Hepatocyte (in vitro differentiated cells): ENCODE data around the gene PLXND1. TPM values are rescaled to one million over a fixed set of nuclear protein-coding genes. Genes with fewer than 3 reads are reported as not detected.

Experiments used
- DNase-seq: peaks from one replicate; pipeline ENCODE4 v3.0.0-alpha.2; 2016; ENCODE audit warnings: low spot score
- H2AFZ ChIP-seq: fragments of 200-600 bp; sonication (generic); 2 replicates; pipeline ENCODE4 v1.6.0; 2016; ENCODE audit warnings: antibody characterized with exemption, mild to moderate bottlenecking
- H3K27ac ChIP-seq: fragments of 200-600 bp; sonication (generic); 2 replicates; pipeline ENCODE4 v1.5.1; 2016; ENCODE audit warnings: mild to moderate bottlenecking
- H3K27me3 ChIP-seq: fragments of 200-600 bp; sonication (generic); 2 replicates; pipeline ENCODE4 v1.6.1; 2016
- H3K36me3 ChIP-seq: fragments of 200-600 bp; sonication (generic); replicated peaks from 2 replicates; pipeline ENCODE4 v1.5.1; 2016; ENCODE audit warnings: low read depth; ENCODE audit not compliant: insufficient read depth
- H3K4me1 ChIP-seq: fragments of 200-600 bp; sonication (generic); 2 replicates; pipeline ENCODE4 v1.5.1; 2016; ENCODE audit warnings: mild to moderate bottlenecking, moderate library complexity; ENCODE audit not compliant: insufficient read depth
- H3K4me2 ChIP-seq: fragments of 200-600 bp; sonication (generic); 2 replicates; pipeline ENCODE4 v1.6.0; 2016
- H3K4me3 ChIP-seq: fragments of 200-600 bp; sonication (generic); 2 replicates; pipeline ENCODE4 v1.5.1; 2016; ENCODE audit warnings: mild to moderate bottlenecking
- H3K79me2 ChIP-seq: fragments of 200-600 bp; sonication (generic); 2 replicates; pipeline ENCODE4 v1.6.0; 2017; ENCODE audit warnings: mild to moderate bottlenecking
- H3K9me2 ChIP-seq: fragments of 200-600 bp; sonication (generic); replicated peaks from 2 replicates; pipeline ENCODE4 v1.6.0; 2017; ENCODE audit warnings: mild to moderate bottlenecking; ENCODE audit not compliant: insufficient read depth
- H3K9me3 ChIP-seq: fragments of 200-600 bp; sonication (generic); 2 replicates; pipeline ENCODE4 v1.5.1; 2016; ENCODE audit warnings: low read depth, mild to moderate bottlenecking
- H4K20me1 ChIP-seq: fragments of 200-600 bp; sonication (generic); 2 replicates; pipeline ENCODE4 v1.6.0; 2016; ENCODE audit warnings: mild to moderate bottlenecking; ENCODE audit not compliant: insufficient read depth, poor library complexity, severe bottlenecking
- EZH2 ChIP-seq: fragments of 200-600 bp; sonication (generic); IDR thresholded peaks from 2 replicates; pipeline ENCODE4 v1.6.1; 2016; ENCODE audit warnings: antibody characterized with exemption, mild to moderate bottlenecking, borderline replicate concordance
- EZH2phosphoT487 ChIP-seq: fragments of 200-600 bp; sonication (generic); IDR thresholded peaks from one replicate; pipeline ENCODE4 v1.6.1; 2018; ENCODE audit warnings: antibody characterized with exemption, mild to moderate bottlenecking, low read depth, moderate library complexity; ENCODE audit not compliant: unreplicated experiment, severe bottlenecking
- WGBS: methylation state at CpG from one replicate; pipeline ENCODE4 v1.1.6; 2016; ENCODE audit warnings: low lambda C conversion rate; ENCODE audit errors: missing lambda C conversion rate; 5-methylcytosine and 5-hydroxymethylcytosine counted together
- polyA plus RNA-seq: library from polyadenylated mRNA; unstranded; fragments of >200 nt; fragmentation: Nextera tagmentation; extraction: Ambion mirVana; gene quantifications from 2 replicates; pipeline ENCODE4 v1.2.1, GENCODE V29; 2016
- total RNA-seq: library from RNA; depleted of rRNA; stranded (reverse); fragments of >200 nt; gene quantifications from 2 replicates; pipeline ENCODE4 v1.2.3, GENCODE V29; 2014
- TF ChIP-seq, protein P1 (sequence below): fragments of 200-600 bp; sonication (generic); IDR thresholded peaks from 2 replicates; pipeline ENCODE4 v1.5.1; 2016; ENCODE audit warnings: antibody characterized with exemption, mild to moderate bottlenecking; ENCODE audit not compliant: poor library complexity

PLXND1 gene
- total and polyA plus RNA-seq, 2 experiments from 2014 or later, result 36.3 to 45.3 TPM

DNA sequence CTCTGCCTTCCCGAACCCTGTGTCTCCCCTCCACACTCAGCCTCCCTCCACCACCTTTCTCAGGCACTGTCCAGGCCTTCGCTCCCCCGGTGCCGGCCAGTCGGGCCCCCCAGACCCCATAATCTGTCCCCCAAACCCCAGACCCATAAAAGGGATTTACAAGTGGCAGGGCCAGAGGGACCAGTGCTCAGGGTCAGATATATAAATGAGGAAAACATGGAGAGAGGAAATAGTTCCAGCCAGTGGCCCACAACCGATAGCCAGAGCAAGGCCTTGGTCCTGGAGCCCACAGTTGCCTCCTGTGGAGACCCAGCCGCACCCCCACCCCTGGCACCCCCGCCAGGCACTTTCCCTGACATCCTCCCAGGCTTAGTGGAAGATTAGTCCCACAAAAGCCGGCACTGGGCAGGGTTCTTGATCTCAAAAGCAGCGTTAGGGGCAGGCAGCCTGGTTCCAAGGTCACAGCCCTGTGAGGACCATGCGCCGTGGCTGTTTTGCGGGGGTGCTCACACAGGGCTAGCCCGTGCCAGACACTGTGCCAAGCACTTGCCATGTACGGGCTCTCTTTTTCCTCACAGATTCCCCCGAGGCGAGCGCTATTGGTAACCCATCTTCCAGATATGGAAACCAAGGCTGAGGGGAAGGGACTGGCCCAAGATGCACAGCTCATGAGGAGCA is 1.1 kb upstream of the PLXND1 start:
- peaks cover 7% of the 10 kb centered on the region for H4K20me1 ChIP-seq

DNA sequence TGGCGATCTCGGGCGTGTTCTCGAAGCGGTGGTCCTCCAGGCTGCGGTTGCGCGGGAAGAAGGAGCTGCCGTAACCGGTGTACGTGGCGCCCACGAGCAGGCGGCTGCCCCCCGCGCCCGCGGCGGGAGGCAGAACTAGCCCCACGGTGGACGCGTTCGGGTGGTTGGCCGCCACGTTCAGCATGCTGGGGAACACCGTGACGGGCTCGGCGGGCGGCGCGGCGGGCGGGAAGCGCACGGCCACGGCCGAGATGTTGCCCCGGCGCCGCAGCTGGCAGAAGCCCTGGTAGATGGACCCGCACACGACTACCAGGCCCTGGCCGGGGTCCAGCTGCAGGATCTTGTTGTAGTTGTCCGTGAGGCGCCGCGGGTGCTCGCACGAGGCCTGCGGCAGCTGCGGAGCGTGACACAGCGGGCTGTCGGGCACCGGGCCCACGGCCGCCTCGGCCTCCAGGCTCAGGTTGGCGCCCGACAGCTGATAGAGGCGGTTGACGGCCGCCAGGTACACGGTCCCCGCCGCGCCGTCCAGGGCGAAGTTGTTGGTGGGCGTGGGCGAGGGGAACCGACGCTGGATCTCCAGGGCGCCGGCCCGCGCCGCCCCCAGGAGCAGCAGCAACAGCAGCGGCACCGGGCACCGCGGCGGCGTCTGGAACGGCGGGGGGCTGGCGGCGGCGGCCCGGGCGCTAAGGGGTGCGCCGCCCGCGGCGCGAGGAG is 397 bp downstream of the PLXND1 start:
- H3K9me2 ChIP-seq, result no peaks in the 10 kb centered on the region
- H3K79me2 ChIP-seq, result peaks cover 26% of the 10 kb centered on the region
- DNase-seq, result peak; percentile 63
- H2AFZ ChIP-seq, result peak overlapping the region; percentile 52
- peaks cover 12% of the 10 kb centered on the region for H3K27me3 ChIP-seq
- peaks cover 22% of the 10 kb centered on the region for H3K4me1 ChIP-seq
- peaks cover 7% of the 10 kb centered on the region for H4K20me1 ChIP-seq
- peak overlapping the region; percentile 96 for H3K4me2 ChIP-seq
- peak overlapping the region; percentile 45 for H3K4me3 ChIP-seq
- TF ChIP-seq, protein P1, sequence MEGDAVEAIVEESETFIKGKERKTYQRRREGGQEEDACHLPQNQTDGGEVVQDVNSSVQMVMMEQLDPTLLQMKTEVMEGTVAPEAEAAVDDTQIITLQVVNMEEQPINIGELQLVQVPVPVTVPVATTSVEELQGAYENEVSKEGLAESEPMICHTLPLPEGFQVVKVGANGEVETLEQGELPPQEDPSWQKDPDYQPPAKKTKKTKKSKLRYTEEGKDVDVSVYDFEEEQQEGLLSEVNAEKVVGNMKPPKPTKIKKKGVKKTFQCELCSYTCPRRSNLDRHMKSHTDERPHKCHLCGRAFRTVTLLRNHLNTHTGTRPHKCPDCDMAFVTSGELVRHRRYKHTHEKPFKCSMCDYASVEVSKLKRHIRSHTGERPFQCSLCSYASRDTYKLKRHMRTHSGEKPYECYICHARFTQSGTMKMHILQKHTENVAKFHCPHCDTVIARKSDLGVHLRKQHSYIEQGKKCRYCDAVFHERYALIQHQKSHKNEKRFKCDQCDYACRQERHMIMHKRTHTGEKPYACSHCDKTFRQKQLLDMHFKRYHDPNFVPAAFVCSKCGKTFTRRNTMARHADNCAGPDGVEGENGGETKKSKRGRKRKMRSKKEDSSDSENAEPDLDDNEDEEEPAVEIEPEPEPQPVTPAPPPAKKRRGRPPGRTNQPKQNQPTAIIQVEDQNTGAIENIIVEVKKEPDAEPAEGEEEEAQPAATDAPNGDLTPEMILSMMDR, result no peak
- TF ChIP-seq EZH2 (peak; percentile 45), EZH2phosphoT487 (no peak)
- no peak overlapping the region for H3K27ac ChIP-seq
- 1% methylated on average over 67 of the region's 98 CpGs for WGBS
- no peaks in the 10 kb centered on the region for H3K9me3 ChIP-seq
- H3K36me3 ChIP-seq, result no peaks in the 10 kb centered on the region

More for the DNA sequence above, 1.1 kb upstream of the PLXND1 start:
- peaks cover 16% of the 10 kb centered on the region for H3K79me2 ChIP-seq
- TF ChIP-seq EZH2phosphoT487 (no peak), EZH2 (no peak)
- no peaks in the 10 kb centered on the region for H3K9me2 ChIP-seq
- no peaks in the 10 kb centered on the region for H3K36me3 ChIP-seq
- H3K4me1 ChIP-seq, result peaks cover 29% of the 10 kb centered on the region
- no peak for DNase-seq
- no peaks in the 10 kb centered on the region for H3K9me3 ChIP-seq
- H3K4me2 ChIP-seq, result peak overlapping the region; percentile 95
- peaks cover 12% of the 10 kb centered on the region for H3K27me3 ChIP-seq
- H3K4me3 ChIP-seq, result peak overlapping the region; percentile 34
- H3K27ac ChIP-seq, result peak overlapping the region; percentile 80
- WGBS, result 59% methylated on average over 12 of the region's 18 CpGs
- H2AFZ ChIP-seq, result peak overlapping the region; percentile 52

DNA sequence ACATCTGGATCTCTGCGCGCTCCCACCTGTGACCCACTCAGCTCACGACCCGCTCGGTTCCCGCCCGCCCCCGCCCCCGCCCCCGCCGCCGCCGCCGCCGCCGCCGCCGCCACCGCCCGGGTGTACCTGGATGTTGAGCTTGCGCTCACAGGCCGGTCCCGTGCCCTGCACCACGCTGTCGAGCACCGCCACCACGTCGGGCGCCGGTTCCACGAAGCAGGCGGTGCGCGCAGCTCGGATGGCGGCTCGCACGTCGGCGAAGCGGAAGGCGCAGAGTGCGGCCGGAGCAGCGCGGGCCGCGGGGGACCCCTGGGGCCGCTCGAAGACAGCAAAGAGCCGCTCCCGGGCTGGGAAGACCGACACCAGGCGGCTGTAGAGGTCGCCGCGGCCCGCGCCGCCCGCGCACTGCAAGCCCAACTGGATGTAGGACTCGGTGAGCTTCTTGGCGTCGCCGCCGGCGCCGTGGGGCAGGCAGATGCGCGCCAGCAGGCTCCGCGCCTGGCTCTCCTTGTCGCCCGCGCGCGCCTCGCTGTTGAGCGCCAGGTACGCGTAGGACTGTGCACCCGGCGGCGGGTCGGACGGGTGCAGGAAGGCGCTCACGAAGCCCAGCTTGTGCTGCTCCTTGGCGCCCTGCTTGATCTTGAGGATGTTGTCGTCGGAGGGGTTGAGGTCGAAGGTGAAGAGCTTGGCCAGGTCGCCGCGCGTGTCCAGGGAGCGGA is 1.1 kb downstream of the PLXND1 start:
- H3K4me1 ChIP-seq, result peaks cover 22% of the 10 kb centered on the region

More for the DNA sequence above, 1.1 kb downstream of the PLXND1 start:
- peak; percentile 79 for TF ChIP-seq EZH2
- no peak for TF ChIP-seq EZH2phosphoT487
- TF ChIP-seq, protein P1, result peak; percentile 4
- DNase-seq, result peak; percentile 72
- H3K9me3 ChIP-seq, result no peaks in the 10 kb centered on the region
- H2AFZ ChIP-seq, result peak overlapping the region; percentile 52
- WGBS, result under 1% methylated on average over 75 of the region's 98 CpGs
- peaks cover 7% of the 10 kb centered on the region for H4K20me1 ChIP-seq
- peak overlapping the region; percentile 96 for H3K4me2 ChIP-seq
- no peaks in the 10 kb centered on the region for H3K9me2 ChIP-seq
- H3K27me3 ChIP-seq, result peaks cover 12% of the 10 kb centered on the region
- H3K4me3 ChIP-seq, result peak overlapping the region; percentile 45
- peaks cover 30% of the 10 kb centered on the region for H3K79me2 ChIP-seq
- H3K36me3 ChIP-seq, result no peaks in the 10 kb centered on the region
- no peak overlapping the region for H3K27ac ChIP-seq
